HepG2 (cell line): ENCODE measurements around the gene TMBIM4. TPM values are rescaled to one million over a fixed set of nuclear protein-coding genes. Genes with fewer than 3 reads are reported as not detected.

Experiments
- BCL6 ChIP-seq: IDR thresholded peaks from 2 replicates; pipeline ENCODE4 v1.6.1; 2016; ENCODE audit warnings: missing genetic modification reagents, missing compliant biosample characterization
- CEBPG ChIP-seq: IDR thresholded peaks from 2 replicates; pipeline ENCODE4 v1.6.1; 2016
- EED ChIP-seq: sonication (generic); formaldehyde crosslinking; IDR thresholded peaks from 2 replicates; pipeline ENCODE4 v1.5.0; 2020; ENCODE audit warnings: mild to moderate bottlenecking, missing genetic modification reagents
- ELF4 ChIP-seq: sonication (generic); formaldehyde crosslinking; IDR thresholded peaks from 2 replicates; pipeline ENCODE4 v1.5.0; 2020; ENCODE audit warnings: missing genetic modification reagents, mild to moderate bottlenecking, moderate library complexity, borderline replicate concordance
- ESRRA ChIP-seq: sonication (generic); formaldehyde crosslinking; IDR thresholded peaks from 2 replicates; pipeline ENCODE4 v1.5.1; 2020; ENCODE audit warnings: mild to moderate bottlenecking, low read depth, missing genetic modification reagents
- KDM5A ChIP-seq: fragments of 200-600 bp; sonication (generic); IDR thresholded peaks from 2 replicates; pipeline ENCODE4 v1.7.0; 2018; ENCODE audit warnings: antibody characterized with exemption, mild to moderate bottlenecking, low read length, borderline replicate concordance
- MAZ ChIP-seq, 2 experiments: sonication (generic) in 1 of 2; formaldehyde crosslinking in 1 of 2; IDR thresholded peaks; 2 replicates each; pipeline versions ENCODE4 v1.5.0 to v1.6.1; 2012 to 2020; ENCODE audit warnings: low read depth in 2 of 2, mild to moderate bottlenecking in 2 of 2, borderline replicate concordance in 1 of 2, improper control_type of control experiment in 1 of 2, low read length in 1 of 2, missing genetic modification reagents in 1 of 2, moderate library complexity in 1 of 2
- POLR2AphosphoS5 ChIP-seq: IDR thresholded peaks from 2 replicates; pipeline ENCODE4 v1.6.1; 2012; ENCODE audit warnings: low read depth, low read length
- REST ChIP-seq, 2 experiments: IDR thresholded peaks; 2 replicates each; pipeline ENCODE4 v1.6.1; 2011 to 2012; ENCODE audit warnings: low read length in 2 of 2, borderline replicate concordance in 1 of 2, low read depth in 1 of 2, mild to moderate bottlenecking in 1 of 2, moderate library complexity in 1 of 2
- SALL1 ChIP-seq: sonication (generic); formaldehyde crosslinking; IDR thresholded peaks from 2 replicates; pipeline ENCODE4 v1.8.0; 2022; ENCODE audit warnings: mild to moderate bottlenecking, missing genetic modification reagents
- SP5 ChIP-seq: IDR thresholded peaks from 2 replicates; pipeline ENCODE4 v1.6.1; 2016; ENCODE audit warnings: low read depth, borderline replicate concordance
- TERF1 ChIP-seq: sonication (generic); formaldehyde crosslinking; IDR thresholded peaks from 2 replicates; pipeline ENCODE4 v1.8.0; 2022; ENCODE audit warnings: mild to moderate bottlenecking, missing genetic modification reagents, moderate library complexity
- ZEB1 ChIP-seq: IDR thresholded peaks from 2 replicates; pipeline ENCODE4 v1.6.1; 2012; ENCODE audit warnings: mild to moderate bottlenecking, low read depth, inconsistent platforms; ENCODE audit not compliant: insufficient replicate concordance
- ZNF136 ChIP-seq: sonication (generic); formaldehyde crosslinking; IDR thresholded peaks from 2 replicates; pipeline ENCODE4 v1.8.1; 2022; ENCODE audit warnings: low read depth, mild to moderate bottlenecking, moderate library complexity, missing genetic modification reagents
- ZNF143 ChIP-seq: sonication (generic); formaldehyde crosslinking; IDR thresholded peaks from 2 replicates; pipeline ENCODE4 v1.4.0; 2020; ENCODE audit warnings: missing genetic modification reagents
- ZNF234 ChIP-seq: sonication (generic); formaldehyde crosslinking; conservative IDR thresholded peaks from 2 replicates; pipeline ENCODE4 v1.5.1; 2020; ENCODE audit warnings: mild to moderate bottlenecking, missing genetic modification reagents
- ZNF281 ChIP-seq: sonication (generic); formaldehyde crosslinking; IDR thresholded peaks from 2 replicates; pipeline ENCODE4 v1.4.0; 2020; ENCODE audit warnings: missing genetic modification reagents, borderline replicate concordance
- polyA plus RNA-seq, 8 experiments: library from polyadenylated mRNA; depleted of rRNA in 3 of 8; stranded (reverse) in 7 of 8; unstranded in 1 of 8; fragments of >200 nt; fragmentation: Illumina TruSeq in 4 of 8; extraction: Trizol in 4 of 8; gene quantifications; 2 replicates each; pipeline versions ENCODE4 v1.2.1 to v1.2.3, GENCODE V29; 2011 to 2016; ENCODE audit warnings: low read depth in 4 of 8, missing spikeins in 1 of 8, mixed read lengths in 1 of 8; ENCODE audit not compliant: insufficient read depth in 1 of 8
- total RNA-seq, 5 experiments: library from RNA; depleted of rRNA; stranded (reverse); fragments of >200 nt; fragmentation: Illumina TruSeq; extraction: Trizol; gene quantifications; 2 replicates each; pipeline ENCODE4 v1.2.3, GENCODE V29; 2016; ENCODE audit warnings: low read depth in 1 of 5

Gene TMBIM4
- total and polyA plus RNA-seq, 2 of the 13 experiments (the other 11 are each of a cell fraction or from before 2014, with no cell fraction given) = 60.5 to 67.7 TPM

GRCh38 chr12:66169221-66170170 lies at the start of gene TMBIM4 (continued):
- TF ChIP-seq REST (IDR thresholded peaks at IDR 0.05; ENCODE audit: borderline replicate concordance in 1 of 2, low read depth in 1 of 2, low read length in 2 of 2) = 0 out of 4 replicates have a peak, but pooled peaks of 1 of the 2 experiments have one; percentile 11
- peak; percentile 84 for TF ChIP-seq ZNF143 (CRISPR knock-in tag)
- peak; percentile 89 for TF ChIP-seq CEBPG
- TF ChIP-seq ZNF281 (CRISPR knock-in tag) = 0 out of 2 replicates have a peak, but pooled peaks have one; percentile 31
- TF ChIP-seq MAZ (IDR thresholded peaks at IDR 0.05; ENCODE audit: borderline replicate concordance, low read depth, low read length) = no peak
- peak; percentile 92 for TF ChIP-seq MAZ (CRISPR knock-in tag; IDR thresholded peaks at IDR 0.05; ENCODE audit: low read depth)
- TF ChIP-seq ESRRA (CRISPR knock-in tag) = 0 out of 2 replicates have a peak, but pooled peaks have one; percentile 30
- TF ChIP-seq POLR2AphosphoS5 = peak; percentile 75
- TF ChIP-seq ZNF234 (CRISPR knock-in tag) = 0 out of 2 replicates have a peak, but pooled peaks have one; percentile 81
- peak; percentile 88 for TF ChIP-seq SALL1 (CRISPR knock-in tag)
- TF ChIP-seq TERF1 (CRISPR knock-in tag) = 0 out of 2 replicates have a peak, but pooled peaks have one; percentile 68
- no peak for TF ChIP-seq ZNF136 (CRISPR knock-in tag)
- TF ChIP-seq ZEB1 = no peak
- 0 out of 2 replicates have a peak, but pooled peaks have one; percentile 23 for TF ChIP-seq SP5 (CRISPR knock-in tag)
- peak; percentile 79 for TF ChIP-seq EED (CRISPR knock-in tag)
- peak; percentile 27 for TF ChIP-seq BCL6 (CRISPR knock-in tag)
- TF ChIP-seq ELF4 (CRISPR knock-in tag) = peak; percentile 96
- peak; percentile 66; the same call in 1 of the 2 replicates for TF ChIP-seq KDM5A
